ENCODE results near the gene ABCC11. TPM values are rescaled to one million over a fixed set of nuclear protein-coding genes. Genes with fewer than 3 reads are reported as not detected.
A peak's percentile ranks its signal among the peaks of the same experiment; 100 is the strongest.

Gene ABCC11
- total and polyA plus RNA-seq, 2 of the 13 experiments (the other 11 are each of a cell fraction or from before 2014, with no cell fraction given): 1.0 to 1.4 TPM

DNA sequence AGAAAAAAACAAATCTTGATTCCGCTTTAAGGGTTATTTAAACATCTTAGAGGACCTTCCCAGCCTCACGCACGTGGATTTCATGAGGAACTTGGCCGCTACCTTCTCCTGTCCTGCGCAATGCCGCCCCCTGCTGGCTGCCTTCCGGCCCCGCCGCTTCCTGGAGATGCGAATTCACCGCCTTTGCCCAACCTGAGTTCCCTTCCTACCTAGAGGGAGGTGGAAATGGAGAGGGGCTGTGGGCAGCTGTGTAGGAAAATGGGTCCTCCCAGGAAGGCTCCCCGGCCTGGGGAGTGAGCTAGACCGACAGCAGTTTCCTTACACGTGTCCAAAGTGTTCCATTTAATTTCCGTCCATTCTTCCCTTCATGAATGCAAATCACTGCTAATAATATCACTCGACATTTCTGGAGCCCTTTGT, 90.5 kb downstream of the ABCC11 start (continued):
- TF ChIP-seq, protein P1, sequence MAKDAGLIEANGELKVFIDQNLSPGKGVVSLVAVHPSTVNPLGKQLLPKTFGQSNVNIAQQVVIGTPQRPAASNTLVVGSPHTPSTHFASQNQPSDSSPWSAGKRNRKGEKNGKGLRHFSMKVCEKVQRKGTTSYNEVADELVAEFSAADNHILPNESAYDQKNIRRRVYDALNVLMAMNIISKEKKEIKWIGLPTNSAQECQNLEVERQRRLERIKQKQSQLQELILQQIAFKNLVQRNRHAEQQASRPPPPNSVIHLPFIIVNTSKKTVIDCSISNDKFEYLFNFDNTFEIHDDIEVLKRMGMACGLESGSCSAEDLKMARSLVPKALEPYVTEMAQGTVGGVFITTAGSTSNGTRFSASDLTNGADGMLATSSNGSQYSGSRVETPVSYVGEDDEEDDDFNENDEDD (CRISPR knock-in tag; IDR thresholded peaks at IDR 0.05; ENCODE audit: borderline replicate concordance): peak; percentile 56; the same call in 1 of the 2 replicates
- TF ChIP-seq SP2 (CRISPR knock-in tag; IDR thresholded peaks at IDR 0.05): no peak
- TF ChIP-seq, protein P2, sequence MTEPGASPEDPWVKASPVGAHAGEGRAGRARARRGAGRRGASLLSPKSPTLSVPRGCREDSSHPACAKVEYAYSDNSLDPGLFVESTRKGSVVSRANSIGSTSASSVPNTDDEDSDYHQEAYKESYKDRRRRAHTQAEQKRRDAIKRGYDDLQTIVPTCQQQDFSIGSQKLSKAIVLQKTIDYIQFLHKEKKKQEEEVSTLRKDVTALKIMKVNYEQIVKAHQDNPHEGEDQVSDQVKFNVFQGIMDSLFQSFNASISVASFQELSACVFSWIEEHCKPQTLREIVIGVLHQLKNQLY (CRISPR knock-in tag; IDR thresholded peaks at IDR 0.05): no peak
- peak; percentile 74 for TF ChIP-seq ELF1 (CRISPR knock-in tag; IDR thresholded peaks at IDR 0.05)
- TF ChIP-seq TGIF2 (CRISPR knock-in tag; IDR thresholded peaks at IDR 0.05): no peak
- TF ChIP-seq, protein P3, sequence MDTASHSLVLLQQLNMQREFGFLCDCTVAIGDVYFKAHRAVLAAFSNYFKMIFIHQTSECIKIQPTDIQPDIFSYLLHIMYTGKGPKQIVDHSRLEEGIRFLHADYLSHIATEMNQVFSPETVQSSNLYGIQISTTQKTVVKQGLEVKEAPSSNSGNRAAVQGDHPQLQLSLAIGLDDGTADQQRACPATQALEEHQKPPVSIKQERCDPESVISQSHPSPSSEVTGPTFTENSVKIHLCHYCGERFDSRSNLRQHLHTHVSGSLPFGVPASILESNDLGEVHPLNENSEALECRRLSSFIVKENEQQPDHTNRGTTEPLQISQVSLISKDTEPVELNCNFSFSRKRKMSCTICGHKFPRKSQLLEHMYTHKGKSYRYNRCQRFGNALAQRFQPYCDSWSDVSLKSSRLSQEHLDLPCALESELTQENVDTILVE (CRISPR knock-in tag; IDR thresholded peaks at IDR 0.05): peak; percentile 24; the same call in 1 of the 2 replicates
- peak; percentile 36; the same call in 1 of the 2 replicates for TF ChIP-seq FOXA3 (CRISPR knock-in tag; IDR thresholded peaks at IDR 0.05)
- TF ChIP-seq, protein P4, sequence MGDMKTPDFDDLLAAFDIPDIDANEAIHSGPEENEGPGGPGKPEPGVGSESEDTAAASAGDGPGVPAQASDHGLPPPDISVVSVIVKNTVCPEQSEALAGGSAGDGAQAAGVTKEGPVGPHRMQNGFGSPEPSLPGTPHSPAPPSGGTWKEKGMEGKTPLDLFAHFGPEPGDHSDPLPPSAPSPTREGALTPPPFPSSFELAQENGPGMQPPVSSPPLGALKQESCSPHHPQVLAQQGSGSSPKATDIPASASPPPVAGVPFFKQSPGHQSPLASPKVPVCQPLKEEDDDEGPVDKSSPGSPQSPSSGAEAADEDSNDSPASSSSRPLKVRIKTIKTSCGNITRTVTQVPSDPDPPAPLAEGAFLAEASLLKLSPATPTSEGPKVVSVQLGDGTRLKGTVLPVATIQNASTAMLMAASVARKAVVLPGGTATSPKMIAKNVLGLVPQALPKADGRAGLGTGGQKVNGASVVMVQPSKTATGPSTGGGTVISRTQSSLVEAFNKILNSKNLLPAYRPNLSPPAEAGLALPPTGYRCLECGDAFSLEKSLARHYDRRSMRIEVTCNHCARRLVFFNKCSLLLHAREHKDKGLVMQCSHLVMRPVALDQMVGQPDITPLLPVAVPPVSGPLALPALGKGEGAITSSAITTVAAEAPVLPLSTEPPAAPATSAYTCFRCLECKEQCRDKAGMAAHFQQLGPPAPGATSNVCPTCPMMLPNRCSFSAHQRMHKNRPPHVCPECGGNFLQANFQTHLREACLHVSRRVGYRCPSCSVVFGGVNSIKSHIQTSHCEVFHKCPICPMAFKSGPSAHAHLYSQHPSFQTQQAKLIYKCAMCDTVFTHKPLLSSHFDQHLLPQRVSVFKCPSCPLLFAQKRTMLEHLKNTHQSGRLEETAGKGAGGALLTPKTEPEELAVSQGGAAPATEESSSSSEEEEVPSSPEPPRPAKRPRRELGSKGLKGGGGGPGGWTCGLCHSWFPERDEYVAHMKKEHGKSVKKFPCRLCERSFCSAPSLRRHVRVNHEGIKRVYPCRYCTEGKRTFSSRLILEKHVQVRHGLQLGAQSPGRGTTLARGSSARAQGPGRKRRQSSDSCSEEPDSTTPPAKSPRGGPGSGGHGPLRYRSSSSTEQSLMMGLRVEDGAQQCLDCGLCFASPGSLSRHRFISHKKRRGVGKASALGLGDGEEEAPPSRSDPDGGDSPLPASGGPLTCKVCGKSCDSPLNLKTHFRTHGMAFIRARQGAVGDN (CRISPR knock-in tag; IDR thresholded peaks at IDR 0.05): peak; percentile 70
- TF ChIP-seq ZNF850 (CRISPR knock-in tag; conservative IDR thresholded peaks at IDR 0.05): 0 out of 2 replicates have a peak, but pooled peaks have one; percentile 62

All from HepG2 (cell line).